WERI-Rb-1 (cell line): ENCODE data around the gene PATZ1.
"Not testable (repeated sequence)": the region's sequence is repeated elsewhere in the genome, so short reads cannot be mapped to it uniquely, and the experiment has no call there.

Source experiments
- DNase-seq: peaks from one replicate; pipeline ENCODE4 v3.0.0-alpha.2; 2020
- H3K27ac ChIP-seq: fragments of 250-450 bp; sonication (Bioruptor Pico); 2 replicates; pipeline ENCODE4 v1.5.1; 2020; ENCODE audit warnings: mild to moderate bottlenecking, moderate library complexity
- H3K27me3 ChIP-seq: fragments of 250-450 bp; sonication (Bioruptor Pico); 2 replicates; pipeline ENCODE4 v1.5.1; 2021; ENCODE audit warnings: mild to moderate bottlenecking, low read depth, moderate library complexity; ENCODE audit not compliant: insufficient read depth, severe bottlenecking
- H3K36me3 ChIP-seq: fragments of 250-450 bp; sonication (Bioruptor Pico); 2 replicates; pipeline ENCODE4 v1.5.1; 2020; ENCODE audit warnings: mild to moderate bottlenecking, moderate library complexity
- H3K4me3 ChIP-seq: 2 replicates; pipeline ENCODE4 v1.5.1; 2011; ENCODE audit warnings: low read depth, mild to moderate bottlenecking, control low read depth, low read length
- H3K9me3 ChIP-seq: fragments of 250-450 bp; sonication (Bioruptor Pico); 2 replicates; pipeline ENCODE4 v1.5.1; 2021; ENCODE audit warnings: mild to moderate bottlenecking, moderate library complexity; ENCODE audit not compliant: severe bottlenecking
- CTCF ChIP-seq: IDR thresholded peaks from 2 replicates; pipeline ENCODE4 v1.5.1; 2011; ENCODE audit warnings: low read depth, mild to moderate bottlenecking, control low read depth, inconsistent platforms, low read length

The PATZ1 gene

GRCh38 chr22:31346255-31346732, at the start of gene PATZ1:
Gene PATZ1 (minus strand): TSS chr22:31346346. CDS start chr22:31345602, 744 bp downstream.
- Histone ChIP-seq H3K27ac (peak within 1 kb of the TSS; percentile 99), H3K9me3 (no peaks in the 10 kb centered on the region), H3K4me3 (peak within 1 kb of the TSS; percentile 72), H3K27me3 (no peaks in the 10 kb centered on the region), H3K36me3 (peaks cover 39% of the 10 kb centered on the region)
- peak; percentile 86 for DNase-seq
- no peak for TF ChIP-seq CTCF

DNA sequence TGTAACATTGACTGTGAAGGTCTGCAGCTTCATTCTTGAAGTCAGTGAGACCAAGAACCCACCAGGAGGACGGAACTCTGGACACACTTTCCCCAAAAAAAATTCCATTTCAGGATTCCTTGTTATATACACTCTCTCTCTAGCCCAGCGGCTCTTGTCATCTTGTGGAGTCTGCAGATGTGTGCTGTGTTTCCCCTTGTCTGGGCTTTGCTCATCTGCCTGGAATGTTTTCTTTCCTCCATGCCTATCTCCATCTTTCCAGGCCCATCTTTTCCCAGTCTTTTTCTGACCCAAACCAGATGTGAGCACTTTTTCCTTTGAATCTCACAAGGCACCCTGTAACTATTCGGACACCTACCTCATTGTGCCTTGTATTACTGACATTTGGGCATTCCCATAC, 48.2 kb upstream of the PATZ1 start:
- DNase-seq: no peak
- Histone ChIP-seq H3K4me3 (no peak overlapping the region), H3K36me3 (no peaks in the 10 kb centered on the region), H3K27me3 (no peaks in the 10 kb centered on the region), H3K9me3 (peaks cover 5% of the 10 kb centered on the region), H3K27ac (no peak overlapping the region)
- TF ChIP-seq CTCF: no peak

DNA sequence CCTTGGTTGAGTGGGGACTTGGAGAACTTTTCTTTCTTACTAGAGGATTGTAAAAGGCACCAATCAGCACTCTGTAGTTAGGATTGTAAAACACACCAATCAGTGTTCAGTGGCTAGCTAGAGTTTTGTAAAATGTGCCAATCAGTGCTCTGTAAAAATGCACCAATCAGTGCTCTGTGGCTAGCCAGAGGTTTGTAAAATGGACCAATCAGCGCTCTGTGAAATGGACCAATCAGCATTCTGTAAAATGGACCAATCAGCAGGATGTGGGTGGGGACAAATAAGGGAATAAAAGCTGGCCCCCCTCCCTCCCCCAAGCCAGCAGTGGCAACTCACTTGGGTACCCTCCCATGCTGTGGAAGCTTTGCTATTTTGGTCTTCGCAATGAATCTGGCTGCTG, 47.7 kb upstream of the PATZ1 start:
- H3K27me3 ChIP-seq: no peaks in the 10 kb centered on the region
- no peak for TF ChIP-seq CTCF
- H3K4me3 ChIP-seq: no peak overlapping the region
- DNase-seq: no peak
- H3K36me3 ChIP-seq: no peaks in the 10 kb centered on the region
- no peak overlapping the region for H3K27ac ChIP-seq
- peaks cover 5% of the 10 kb centered on the region for H3K9me3 ChIP-seq

DNA sequence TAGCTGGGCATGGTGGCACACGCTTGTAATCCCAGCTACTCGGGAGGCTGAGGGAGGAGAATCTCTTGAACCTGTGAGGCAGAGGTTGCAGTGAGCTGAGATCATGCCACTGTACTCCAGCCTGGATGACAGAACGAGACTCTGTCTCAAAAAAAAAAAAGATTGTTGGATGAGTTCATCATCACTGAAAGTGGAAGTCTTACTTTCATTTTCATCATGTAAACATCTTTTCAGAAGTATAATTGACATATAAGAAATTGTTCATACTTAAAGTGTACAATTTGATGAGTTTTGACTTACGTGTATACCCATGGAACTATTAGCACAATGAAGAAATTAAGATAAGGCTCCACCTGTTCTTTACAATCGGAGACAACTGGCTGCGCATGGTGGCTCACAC, 32.5 kb upstream of the PATZ1 start:
- not testable (repeated sequence) for DNase-seq, H3K27ac ChIP-seq, H3K9me3 ChIP-seq, H3K4me3 ChIP-seq, H3K36me3 ChIP-seq, H3K27me3 ChIP-seq

GRCh38 chr22:31378123-31378522, 32.0 kb upstream of the PATZ1 start:
- H3K4me3 ChIP-seq: no peak overlapping the region
- TF ChIP-seq CTCF: no peak
- H3K36me3 ChIP-seq: no peaks in the 10 kb centered on the region
- DNase-seq: no peak
- H3K27me3 ChIP-seq: no peaks in the 10 kb centered on the region
- no peak overlapping the region for H3K27ac ChIP-seq
- H3K9me3 ChIP-seq: no peaks in the 10 kb centered on the region

DNA sequence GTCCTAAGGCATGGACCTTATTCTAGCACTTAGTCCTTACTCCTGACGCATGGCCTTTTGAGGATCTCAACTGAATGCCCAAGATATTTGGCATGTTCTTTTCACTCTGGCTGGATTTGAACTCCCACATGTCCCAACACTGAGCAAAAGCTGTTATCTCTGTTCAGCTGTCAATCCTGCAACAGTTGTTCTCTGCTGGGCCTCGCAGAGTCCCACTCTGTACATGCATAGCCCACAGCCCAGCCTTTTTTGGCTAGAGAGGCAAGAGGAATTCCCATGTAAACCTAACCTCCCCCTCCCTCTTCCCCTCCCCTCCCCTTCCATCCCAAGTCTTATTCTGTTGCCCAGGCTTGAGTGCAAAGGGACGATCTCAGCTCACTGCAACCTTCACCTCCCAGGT, 31.5 kb upstream of the PATZ1 start:
- no peak for TF ChIP-seq CTCF
- Histone ChIP-seq H3K27me3 (no peaks in the 10 kb centered on the region), H3K36me3 (no peaks in the 10 kb centered on the region), H3K27ac (no peak overlapping the region), H3K4me3 (no peak overlapping the region), H3K9me3 (no peaks in the 10 kb centered on the region)
- DNase-seq: no peak
